Ishikawa (cell line): ENCODE data around the gene CRYBB1.

Experiments used
- CEBPB ChIP-seq: IDR thresholded peaks from 2 replicates; pipeline ENCODE4 v1.6.1; 2012
- CREB1 ChIP-seq: IDR thresholded peaks from 2 replicates; pipeline ENCODE4 v1.6.1; 2012; ENCODE audit warnings: low read depth
- EGR1 ChIP-seq: IDR thresholded peaks from 2 replicates; pipeline ENCODE4 v1.6.1; 2012
- EP300 ChIP-seq: IDR thresholded peaks from 2 replicates; pipeline ENCODE4 v1.6.1; 2012; ENCODE audit warnings: borderline replicate concordance
- MAX ChIP-seq: IDR thresholded peaks from 2 replicates; pipeline ENCODE4 v1.6.1; 2012
- NFIC ChIP-seq: IDR thresholded peaks from 2 replicates; pipeline ENCODE4 v1.6.1; 2012
- RAD21 ChIP-seq: IDR thresholded peaks from 2 replicates; pipeline ENCODE4 v1.6.1; 2012; ENCODE audit warnings: low read depth
- REST ChIP-seq: IDR thresholded peaks from 2 replicates; pipeline ENCODE4 v1.6.1; 2012; ENCODE audit warnings: low read depth, mild to moderate bottlenecking
- TAF1 ChIP-seq: IDR thresholded peaks from 2 replicates; pipeline ENCODE4 v1.6.1; 2012; ENCODE audit warnings: low read depth, mild to moderate bottlenecking
- TCF12 ChIP-seq: IDR thresholded peaks from 2 replicates; pipeline ENCODE4 v1.6.1; 2012; ENCODE audit warnings: low read depth
- TEAD4 ChIP-seq: IDR thresholded peaks from 2 replicates; pipeline ENCODE4 v1.6.1; 2012
- YY1 ChIP-seq: IDR thresholded peaks from 2 replicates; pipeline ENCODE4 v1.6.1; 2012; ENCODE audit warnings: low read depth
- ZBTB7A ChIP-seq: IDR thresholded peaks from 2 replicates; pipeline ENCODE4 v1.6.1; 2012; ENCODE audit warnings: low read depth

- TF ChIP-seq EP300, result no peak
- no peak for TF ChIP-seq NFIC
- no peak for TF ChIP-seq ZBTB7A
- no peak for TF ChIP-seq YY1
- no peak for TF ChIP-seq EGR1
- TF ChIP-seq TAF1, result no peak
- TF ChIP-seq TEAD4, result no peak
- no peak for TF ChIP-seq RAD21
- TF ChIP-seq MAX, result no peak
- TF ChIP-seq REST, result no peak
- TF ChIP-seq CREB1, result no peak
- no peak for TF ChIP-seq TCF12
- TF ChIP-seq CEBPB, result no peak
Measured at GRCh38 chr22:26558248-26558895, 59.5 kb downstream of the CRYBB1 start.
